Measurements from ENCODE around the gene SLC29A2.

DNA sequence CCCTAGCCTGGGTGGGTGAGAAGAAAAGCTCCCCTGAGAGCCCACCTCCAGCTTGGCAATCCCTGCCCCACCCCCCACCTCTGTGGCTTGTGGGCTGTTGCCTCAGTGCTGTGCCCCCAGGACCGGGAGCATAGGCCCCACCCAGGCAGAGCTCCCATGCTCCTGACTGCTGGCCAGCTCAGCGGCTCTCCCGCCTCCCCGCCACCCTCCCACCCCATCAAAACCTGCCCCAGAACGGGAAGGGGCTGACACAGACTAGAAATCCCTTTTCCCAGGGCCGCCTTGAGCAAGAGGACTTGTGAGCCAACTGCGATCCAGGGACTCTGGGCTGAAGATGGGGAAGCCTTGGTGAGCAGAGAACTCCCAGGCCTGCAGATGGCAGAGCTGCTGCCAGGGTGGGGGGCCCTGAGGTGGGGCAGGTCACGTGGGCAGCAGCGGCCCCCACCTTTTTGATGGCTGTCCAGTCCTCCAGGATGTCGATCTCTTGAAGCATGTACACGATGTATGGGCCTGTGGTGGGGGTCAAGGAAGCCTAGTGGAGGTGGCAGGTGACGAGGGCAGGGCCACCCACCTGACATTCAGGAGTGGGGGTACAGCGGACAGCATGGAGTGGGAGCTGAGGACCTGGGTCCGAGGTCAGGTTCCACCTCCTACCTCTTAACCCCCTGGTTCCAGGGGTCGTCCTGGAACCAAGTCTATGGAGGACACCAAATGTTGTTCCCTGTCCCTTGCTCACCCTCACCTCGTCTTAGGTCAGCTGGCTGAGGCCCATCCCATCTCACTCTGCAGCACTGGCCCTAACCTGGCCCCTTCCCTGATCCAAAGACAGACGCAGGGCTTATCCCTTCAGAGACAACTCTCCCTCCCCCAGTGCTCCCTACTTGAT is 33.0 kb downstream of the SLC29A2 start:
- TF ChIP-seq, protein P1, sequence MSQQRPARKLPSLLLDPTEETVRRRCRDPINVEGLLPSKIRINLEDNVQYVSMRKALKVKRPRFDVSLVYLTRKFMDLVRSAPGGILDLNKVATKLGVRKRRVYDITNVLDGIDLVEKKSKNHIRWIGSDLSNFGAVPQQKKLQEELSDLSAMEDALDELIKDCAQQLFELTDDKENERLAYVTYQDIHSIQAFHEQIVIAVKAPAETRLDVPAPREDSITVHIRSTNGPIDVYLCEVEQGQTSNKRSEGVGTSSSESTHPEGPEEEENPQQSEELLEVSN (IDR thresholded peaks at IDR 0.05) = no peak
- TF ChIP-seq GABPA (IDR thresholded peaks at IDR 0.05; ENCODE audit: borderline replicate concordance, insufficient read depth, low read length) (no peak), KDM1A (IDR thresholded peaks at IDR 0.05; ENCODE audit: borderline replicate concordance, low read length) (no peak), KDM5A (IDR thresholded peaks at IDR 0.05; ENCODE audit: low read length) (no peak), EZH2 (IDR thresholded peaks at IDR 0.05; ENCODE audit: low read depth, low read length, severe bottlenecking) (no peak)
- TF ChIP-seq, protein P2, sequence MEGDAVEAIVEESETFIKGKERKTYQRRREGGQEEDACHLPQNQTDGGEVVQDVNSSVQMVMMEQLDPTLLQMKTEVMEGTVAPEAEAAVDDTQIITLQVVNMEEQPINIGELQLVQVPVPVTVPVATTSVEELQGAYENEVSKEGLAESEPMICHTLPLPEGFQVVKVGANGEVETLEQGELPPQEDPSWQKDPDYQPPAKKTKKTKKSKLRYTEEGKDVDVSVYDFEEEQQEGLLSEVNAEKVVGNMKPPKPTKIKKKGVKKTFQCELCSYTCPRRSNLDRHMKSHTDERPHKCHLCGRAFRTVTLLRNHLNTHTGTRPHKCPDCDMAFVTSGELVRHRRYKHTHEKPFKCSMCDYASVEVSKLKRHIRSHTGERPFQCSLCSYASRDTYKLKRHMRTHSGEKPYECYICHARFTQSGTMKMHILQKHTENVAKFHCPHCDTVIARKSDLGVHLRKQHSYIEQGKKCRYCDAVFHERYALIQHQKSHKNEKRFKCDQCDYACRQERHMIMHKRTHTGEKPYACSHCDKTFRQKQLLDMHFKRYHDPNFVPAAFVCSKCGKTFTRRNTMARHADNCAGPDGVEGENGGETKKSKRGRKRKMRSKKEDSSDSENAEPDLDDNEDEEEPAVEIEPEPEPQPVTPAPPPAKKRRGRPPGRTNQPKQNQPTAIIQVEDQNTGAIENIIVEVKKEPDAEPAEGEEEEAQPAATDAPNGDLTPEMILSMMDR (IDR thresholded peaks at IDR 0.05; ENCODE audit: control extremely low read depth in 1 of 3, insufficient read depth in 1 of 3, low read depth in 1 of 3, low read length in 3 of 3) = no peak
